ENCODE measurements around the gene TBL3. TPM values are rescaled to one million over a fixed set of nuclear protein-coding genes. Genes with fewer than 3 reads are reported as not detected.
"Not testable (repeated sequence)": the region's sequence is repeated elsewhere in the genome, so short reads cannot be mapped to it uniquely, and the experiment has no call there.

The TBL3 gene
- total RNA-seq, 1 experiment from 2014 or later: 68.9 TPM

DNA sequence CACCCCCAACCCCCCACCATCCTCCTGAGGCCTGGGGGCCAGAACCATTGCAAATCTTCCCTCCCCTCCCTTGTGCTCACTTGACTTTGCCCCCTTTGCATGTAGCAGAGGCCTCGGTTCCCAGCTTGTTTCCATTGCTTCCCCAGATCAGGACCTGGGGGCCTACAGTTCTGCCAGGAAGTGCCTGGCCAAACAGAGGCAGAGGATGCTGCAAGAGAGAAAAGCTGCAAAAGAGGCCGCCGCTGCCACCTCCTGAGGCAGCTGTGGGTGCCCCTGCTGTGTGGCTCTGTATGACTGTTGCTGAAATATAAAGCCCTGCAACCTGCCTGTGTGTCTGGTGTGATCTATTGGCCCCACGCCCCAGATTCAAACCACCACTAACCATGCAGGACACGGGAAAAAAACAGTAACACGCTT lies 10.2 kb upstream of the TBL3 start:
- H4K20me1 ChIP-seq (ENCODE audit: insufficient read depth): peaks cover 11% of the 10 kb centered on the region; the same call in 1 of the 2 replicates
- ATAC-seq (peak; percentile 4), DNase-seq (ENCODE audit: low read depth, low spot score) (no peak)
- H3K9ac ChIP-seq (ENCODE audit: low read length): peak overlapping the region; percentile 93
- H3K4me1 ChIP-seq (ENCODE audit: control insufficient read depth in 1 of 2, insufficient read depth in 2 of 2, low read length in 2 of 2): peaks cover 11 to 46% of the 10 kb centered on the region in 2 experiments
- no peaks in the 10 kb centered on the region for H3K27me3 ChIP-seq (ENCODE audit: insufficient read depth, low read length)
- ChIA-PET CTCF (interaction anchor here (1.7 kb wide), 1 partner anchor 179 kb away, joined by 3 read pairs; no protein-coding TSS in a partner anchor), RAD21 (ENCODE audit: low non-redundant PET in 1 of 2, low total read pairs in 2 of 2, uncharacterized antibody in 2 of 2, unreplicated experiment in 2 of 2) (no interaction called here), POLR2A (interaction anchor here (0.6 to 3.2 kb wide), 7 partner anchors 9 to 163 kb away, joined by 3 to 21 read pairs (median 5); partner anchors contain the start of genes MSRB1 and TBL3)
- H3K79me2 ChIP-seq (ENCODE audit: insufficient read depth, low read length): peaks cover 69% of the 10 kb centered on the region
- no peaks in the 10 kb centered on the region for H3K9me3 ChIP-seq (ENCODE audit: control insufficient read depth in 1 of 2, insufficient read depth in 1 of 2, low read depth in 1 of 2, low read length in 2 of 2)
- intact Hi-C loops (cut with micrococcal nuclease): no loop called here
- peak overlapping the region; percentile 88 for H3K4me2 ChIP-seq (ENCODE audit: low read length)
- peak overlapping the region; percentile 94 for H3K27ac ChIP-seq (ENCODE audit: low read depth, low read length)
- H3K36me3 ChIP-seq (ENCODE audit: control insufficient read depth in 1 of 2, insufficient read depth in 2 of 2, low read length in 2 of 2): peaks cover 6 to 20% of the 10 kb centered on the region in 2 experiments
- no peaks in the 10 kb centered on the region for H3K9me2 ChIP-seq (ENCODE audit: insufficient read depth)
- peak overlapping the region; percentile 13 to 73 for H3K4me3 ChIP-seq (replicated peaks in 1 of 2; ENCODE audit: low read depth in 1 of 2, low read length in 2 of 2)
- no peak overlapping the region for H2AFZ ChIP-seq (ENCODE audit: low read depth, low read length, poor library complexity, severe bottlenecking)
- TF ChIP-seq EZH2phosphoT487 (IDR thresholded peaks at IDR 0.05; ENCODE audit: borderline replicate concordance) (no peak), POLR2A (IDR thresholded peaks at IDR 0.05; ENCODE audit: borderline replicate concordance, extremely low read depth, insufficient read depth, insufficient read length) (peak; percentile 88), SP1 (IDR thresholded peaks at IDR 0.05; ENCODE audit: low read depth) (no peak), SIN3A (IDR thresholded peaks at IDR 0.05; ENCODE audit: low read depth) (no peak)
- no TSS peak for BruUV-seq (replicated peaks)

GRCh38 chr16:1962161-1963153 lies 9.4 kb upstream of the TBL3 start:
- H2AFZ ChIP-seq (ENCODE audit: low read depth, low read length, poor library complexity, severe bottlenecking); H3K9me3 ChIP-seq (ENCODE audit: control insufficient read depth in 1 of 2, insufficient read depth in 1 of 2, low read depth in 1 of 2, low read length in 2 of 2); H3K9me2 ChIP-seq (ENCODE audit: insufficient read depth); CTCF ChIA-PET; RAD21 ChIA-PET (ENCODE audit: low non-redundant PET in 1 of 2, low total read pairs in 2 of 2, uncharacterized antibody in 2 of 2, unreplicated experiment in 2 of 2); ATAC-seq; DNase-seq (ENCODE audit: low read depth, low spot score); H3K27me3 ChIP-seq (ENCODE audit: insufficient read depth, low read length); intact Hi-C loops (cut with micrococcal nuclease): not testable (repeated sequence)
- H3K36me3 ChIP-seq (ENCODE audit: control insufficient read depth in 1 of 2, insufficient read depth in 2 of 2, low read length in 2 of 2): peaks cover 6 to 20% of the 10 kb centered on the region in 2 experiments
- BruUV-seq (replicated peaks): TSS peak; percentile 79
- peaks cover 72% of the 10 kb centered on the region for H3K79me2 ChIP-seq (ENCODE audit: insufficient read depth, low read length)
- H3K4me1 ChIP-seq (ENCODE audit: control insufficient read depth in 1 of 2, insufficient read depth in 2 of 2, low read length in 2 of 2): peaks cover 11 to 46% of the 10 kb centered on the region in 2 experiments
- peak; percentile 24; the same call in 1 of the 2 replicates for TF ChIP-seq POLR2AphosphoS5 (IDR thresholded peaks at IDR 0.05; ENCODE audit: low read depth, low read length)
- H3K9ac ChIP-seq (ENCODE audit: low read length): peak overlapping the region; percentile 93
- H3K27ac ChIP-seq (ENCODE audit: low read depth, low read length): peak overlapping the region; percentile 94
- POLR2A ChIA-PET: interaction anchor here (0.6 to 5.9 kb wide), 6 partner anchors 8 to 164 kb away, joined by 3 to 104 read pairs (median 9); partner anchors contain the start of genes GFER, MSRB1, NOXO1 and TBL3
- peaks cover 11% of the 10 kb centered on the region; the same call in 1 of the 2 replicates for H4K20me1 ChIP-seq (ENCODE audit: insufficient read depth)
- H3K4me2 ChIP-seq (ENCODE audit: low read length): peak overlapping the region; percentile 88
- H3K4me3 ChIP-seq (replicated peaks in 1 of 2; ENCODE audit: low read depth in 1 of 2, low read length in 2 of 2): peak overlapping the region; percentile 65 to 73

Measured in HCT116 (cell line).